ENCODE measurements around the gene LRRN4CL.

- TF ChIP-seq CTCF (IDR thresholded peaks at IDR 0.05) (peak in 1 of 7 experiments; percentile 16), POLR2A (IDR thresholded peaks at IDR 0.05) (peak; percentile 46 to 86 (median 81))
Measured at GRCh38 chr11:62709247-62710000, 20.1 kb upstream of the LRRN4CL start.

Measured in body of pancreas (tissue), 4 donors.